Central memory CD8-positive, alpha-beta T cell (primary cell): ENCODE data around the gene TLR3.

Experiments used
- ATAC-seq: fragments of 150-1000 bp; cut with Tn5 transposase; replicated peaks from 2 replicates; pipeline ENCODE4 v1.10.0; 2022; ENCODE audit warnings: mild to moderate bottlenecking, moderate FRiP score, moderate number of reproducible peaks; ENCODE audit not compliant: poor library complexity, severe bottlenecking; ENCODE audit errors: extremely low read depth
- DNase-seq, 2 donors: peaks; one replicate each; pipeline ENCODE4 v3.0.0; 2021; ENCODE audit warnings: low spot score in 2 of 2
- H3K27ac Mint-ChIP-seq: one replicate; pipeline ENCODE4 v1.8.0; 2022; ENCODE audit warnings: low read depth, mild to moderate bottlenecking, moderate library complexity, mixed read lengths
- H3K27me3 Mint-ChIP-seq: one replicate; pipeline ENCODE4 v1.8.0; 2022; ENCODE audit warnings: mixed read lengths
- H3K36me3 Mint-ChIP-seq: one replicate; pipeline ENCODE4 v1.8.0; 2022; ENCODE audit warnings: mild to moderate bottlenecking, moderate library complexity, mixed read lengths; ENCODE audit not compliant: insufficient read depth
- H3K4me1 Mint-ChIP-seq: one replicate; pipeline ENCODE4 v1.8.0; 2022; ENCODE audit warnings: mixed read lengths
- H3K4me3 Mint-ChIP-seq: one replicate; pipeline ENCODE4 v1.8.0; 2022; ENCODE audit warnings: mild to moderate bottlenecking, moderate library complexity, mixed read lengths
- H3K9me3 Mint-ChIP-seq: one replicate; pipeline ENCODE4 v1.8.0; 2022; ENCODE audit warnings: mixed read lengths

The TLR3 gene

DNA sequence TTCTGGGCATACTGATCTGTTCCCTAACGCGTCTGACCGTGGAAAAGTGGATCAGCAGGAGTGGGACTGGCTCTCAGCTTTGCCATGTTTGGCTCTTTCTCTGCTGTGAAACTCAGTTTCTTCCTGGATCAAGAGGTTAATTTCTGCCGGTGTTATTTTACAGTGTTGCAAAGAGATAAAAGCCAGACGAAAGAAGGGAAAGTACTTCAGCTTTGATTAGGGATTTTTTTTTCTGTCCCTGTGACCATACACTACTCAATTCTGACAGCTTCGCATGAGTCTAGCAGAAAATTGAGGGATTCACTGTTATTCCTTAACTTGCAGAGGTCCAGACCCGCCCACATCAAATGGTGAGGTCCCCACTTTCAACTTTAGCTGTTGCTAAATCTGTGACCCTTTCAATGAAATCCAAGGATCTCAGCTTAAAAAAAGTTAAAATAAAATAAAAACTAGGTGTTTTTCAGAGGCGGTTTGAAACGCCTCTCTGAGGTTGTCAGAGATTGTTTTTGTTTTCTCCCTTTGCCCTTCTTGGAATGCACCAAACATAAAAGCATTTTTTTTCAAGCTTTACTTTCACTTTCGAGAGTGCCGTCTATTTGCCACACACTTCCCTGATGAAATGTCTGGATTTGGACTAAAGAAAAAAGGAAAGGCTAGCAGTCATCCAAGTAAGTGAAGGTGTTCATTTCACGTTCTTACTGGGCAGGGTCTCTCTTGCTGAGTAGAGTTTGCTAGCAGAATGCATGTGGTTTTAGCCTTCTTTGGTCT lies at the start of gene TLR3:
Gene TLR3 (plus strand): TSS at position 576 of the 768 bp plus-strand sequence. CDS start 7,464 bp downstream, outside the sequence.
- Mint-ChIP-seq H3K4me1 (peaks cover 14% of the 10 kb centered on the region), H3K27ac (peak within 1 kb of the TSS; percentile 62), H3K27me3 (peaks cover 5% of the 10 kb centered on the region), H3K36me3 (peaks cover 4% of the 10 kb centered on the region), H3K9me3 (no peaks in the 10 kb centered on the region), H3K4me3 (peak within 1 kb of the TSS; percentile 75)
- ATAC-seq (peak; percentile 26), DNase-seq (no peak)

DNA sequence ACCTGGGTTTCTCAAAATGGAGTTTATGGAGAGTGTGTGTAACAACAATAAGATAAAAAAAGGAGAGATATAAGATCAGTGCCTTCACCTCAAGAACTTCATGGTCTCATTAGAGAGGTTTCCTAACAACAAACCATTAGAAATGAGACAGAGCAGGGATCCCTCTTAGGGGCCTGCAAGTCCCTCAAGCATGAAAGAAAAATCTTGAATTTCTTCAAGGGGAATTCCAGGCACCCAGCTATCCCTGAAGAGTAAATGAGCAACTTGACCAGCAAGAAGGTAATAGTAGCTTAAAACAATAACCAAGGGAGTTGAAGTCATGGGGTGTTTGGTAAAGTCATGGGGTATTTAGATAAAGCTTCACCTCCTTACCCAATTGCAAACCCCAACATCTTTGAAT lies 49.7 kb upstream of the TLR3 start:
- peaks cover 62% of the 10 kb centered on the region for H3K27me3 Mint-ChIP-seq
- ATAC-seq (no peak), DNase-seq (no peak)
- H3K4me3 Mint-ChIP-seq = no peak overlapping the region
- no peaks in the 10 kb centered on the region for H3K4me1 Mint-ChIP-seq
- no peaks in the 10 kb centered on the region for H3K36me3 Mint-ChIP-seq
- no peak overlapping the region for H3K27ac Mint-ChIP-seq
- no peaks in the 10 kb centered on the region for H3K9me3 Mint-ChIP-seq

DNA sequence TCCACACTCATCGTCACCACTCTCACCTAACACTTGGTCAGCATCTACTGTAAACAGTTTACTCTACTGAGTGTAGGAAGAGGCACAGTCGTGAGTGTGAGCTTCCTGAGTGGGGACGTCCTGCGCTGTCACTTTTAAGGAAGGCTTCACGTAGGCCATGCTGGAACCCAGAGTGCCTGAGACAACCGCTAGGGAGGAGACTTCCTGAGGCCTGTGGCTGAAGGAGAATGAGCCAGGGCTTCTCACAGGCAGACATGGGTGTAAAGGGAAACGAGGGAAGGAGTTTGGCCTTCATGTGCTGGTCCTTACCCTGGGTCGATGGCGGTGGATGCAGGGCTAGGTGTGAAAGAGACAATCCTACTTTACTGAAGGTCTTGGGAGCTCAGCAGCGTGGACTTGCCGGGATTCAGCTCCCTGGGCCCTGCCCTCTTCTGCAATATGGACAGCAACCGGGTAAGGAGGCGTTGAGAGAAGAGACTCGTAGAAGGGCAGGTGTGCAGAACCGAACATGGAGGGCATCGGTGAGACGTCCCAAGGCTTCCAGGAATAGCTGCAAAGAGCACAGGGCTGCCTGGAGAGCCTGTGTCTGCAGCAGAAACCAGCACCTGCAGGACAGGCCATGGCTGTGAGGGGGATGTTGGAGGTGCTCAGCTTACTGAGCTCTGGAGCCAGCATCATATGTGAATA lies 48.7 kb upstream of the TLR3 start:
- H3K4me3 Mint-ChIP-seq = no peak overlapping the region
- no peaks in the 10 kb centered on the region for H3K36me3 Mint-ChIP-seq
- ATAC-seq (no peak), DNase-seq (no peak)
- no peaks in the 10 kb centered on the region for H3K9me3 Mint-ChIP-seq
- H3K4me1 Mint-ChIP-seq = no peaks in the 10 kb centered on the region
- H3K27ac Mint-ChIP-seq = no peak overlapping the region
- H3K27me3 Mint-ChIP-seq = peaks cover 62% of the 10 kb centered on the region

DNA sequence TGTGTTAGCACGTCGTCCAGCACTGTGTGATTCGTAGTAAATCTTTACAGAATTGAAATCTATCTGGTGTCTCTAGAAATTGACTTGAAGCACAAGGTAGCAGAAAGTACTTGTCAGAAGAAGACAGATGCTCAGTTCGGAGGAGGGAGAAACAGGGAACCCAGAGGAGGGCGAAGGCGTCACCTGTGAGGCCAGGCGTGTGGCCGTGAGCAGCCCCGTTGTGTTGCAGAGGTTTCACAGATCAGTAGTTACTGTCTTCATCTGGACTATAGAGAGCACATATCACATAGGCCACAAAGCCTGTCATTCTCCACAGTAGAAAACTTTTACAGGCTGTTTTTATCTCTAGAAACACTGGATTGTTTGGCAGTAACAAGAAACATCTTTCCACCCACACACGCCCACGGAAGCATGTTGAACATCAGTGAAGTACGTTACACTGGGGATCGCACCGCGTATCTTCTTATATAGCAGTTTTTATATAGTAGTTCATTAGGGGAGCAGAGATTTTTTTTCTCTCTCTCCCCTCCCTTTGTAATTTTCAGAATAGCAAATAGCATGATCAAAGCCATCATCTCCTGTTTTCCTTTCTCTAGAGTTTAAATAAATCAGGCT lies 48.1 kb upstream of the TLR3 start:
- Mint-ChIP-seq H3K9me3 (no peaks in the 10 kb centered on the region), H3K27me3 (peaks cover 61% of the 10 kb centered on the region), H3K36me3 (no peaks in the 10 kb centered on the region), H3K4me1 (no peaks in the 10 kb centered on the region), H3K4me3 (no peak overlapping the region), H3K27ac (no peak overlapping the region)
- DNase-seq = no peak
- ATAC-seq = no peak

DNA sequence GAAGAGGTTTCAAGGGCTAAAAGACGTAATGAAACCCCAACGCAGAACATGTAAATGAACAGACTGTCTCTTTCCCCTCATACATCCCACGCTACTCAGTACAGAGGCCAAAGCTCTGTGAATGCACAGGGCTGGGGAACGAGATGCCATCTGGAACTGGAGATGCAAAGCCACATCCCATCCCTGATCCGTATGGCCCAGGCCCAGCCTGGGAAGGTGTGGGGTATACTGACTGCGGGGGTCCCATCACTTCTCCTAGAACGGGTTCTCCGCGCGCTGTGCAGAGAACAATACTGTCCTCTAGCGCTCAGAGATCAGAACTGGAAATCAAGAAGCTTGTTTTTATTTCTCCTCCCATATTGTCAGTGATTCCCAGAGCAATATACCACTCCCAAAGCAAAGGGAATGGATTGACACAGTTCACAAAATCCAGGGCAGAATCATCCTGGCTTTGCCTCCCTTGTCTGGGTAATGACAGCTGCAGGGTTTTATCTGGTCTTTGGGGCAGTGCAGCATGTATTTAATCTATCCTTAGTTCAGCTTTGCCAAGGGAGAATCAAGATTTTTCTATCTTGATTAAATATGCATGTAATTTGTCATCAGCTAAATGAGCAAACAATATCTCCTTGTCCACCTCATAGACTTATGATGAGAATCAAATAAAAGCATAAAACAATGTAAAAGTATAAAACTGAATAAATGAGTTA lies 47.3 kb upstream of the TLR3 start:
- H3K4me3 Mint-ChIP-seq = no peak overlapping the region
- ATAC-seq (no peak), DNase-seq (no peak)
- no peaks in the 10 kb centered on the region for H3K9me3 Mint-ChIP-seq
- H3K27me3 Mint-ChIP-seq = peaks cover 65% of the 10 kb centered on the region
- H3K36me3 Mint-ChIP-seq = no peaks in the 10 kb centered on the region
- no peak overlapping the region for H3K27ac Mint-ChIP-seq
- H3K4me1 Mint-ChIP-seq = no peaks in the 10 kb centered on the region

DNA sequence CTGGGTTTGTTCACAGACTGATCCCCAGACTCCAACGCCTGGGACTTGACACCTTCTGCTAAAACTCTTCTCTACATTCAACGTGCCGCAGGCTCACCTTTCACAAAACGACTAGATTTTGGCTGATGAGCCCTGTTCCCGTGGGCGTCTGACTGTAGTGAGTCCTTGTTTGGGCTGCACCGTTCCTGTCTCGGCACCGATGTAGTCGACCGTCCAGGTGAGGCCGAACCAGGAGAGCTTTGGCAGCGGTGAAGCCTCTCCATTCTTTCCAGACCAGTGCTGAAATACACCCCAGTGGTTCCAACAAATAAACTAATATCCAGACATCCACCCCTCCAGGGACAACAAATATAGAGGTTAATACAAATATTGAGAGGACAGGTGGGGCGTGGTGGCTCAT lies 45.0 kb upstream of the TLR3 start:
- ATAC-seq = no peak
- H3K27ac Mint-ChIP-seq = no peak overlapping the region
- peaks cover 76% of the 10 kb centered on the region for H3K27me3 Mint-ChIP-seq
- no peak overlapping the region for H3K4me3 Mint-ChIP-seq
- no peak for DNase-seq
- no peaks in the 10 kb centered on the region for H3K4me1 Mint-ChIP-seq
- H3K9me3 Mint-ChIP-seq = no peaks in the 10 kb centered on the region
- H3K36me3 Mint-ChIP-seq = no peaks in the 10 kb centered on the region

DNA sequence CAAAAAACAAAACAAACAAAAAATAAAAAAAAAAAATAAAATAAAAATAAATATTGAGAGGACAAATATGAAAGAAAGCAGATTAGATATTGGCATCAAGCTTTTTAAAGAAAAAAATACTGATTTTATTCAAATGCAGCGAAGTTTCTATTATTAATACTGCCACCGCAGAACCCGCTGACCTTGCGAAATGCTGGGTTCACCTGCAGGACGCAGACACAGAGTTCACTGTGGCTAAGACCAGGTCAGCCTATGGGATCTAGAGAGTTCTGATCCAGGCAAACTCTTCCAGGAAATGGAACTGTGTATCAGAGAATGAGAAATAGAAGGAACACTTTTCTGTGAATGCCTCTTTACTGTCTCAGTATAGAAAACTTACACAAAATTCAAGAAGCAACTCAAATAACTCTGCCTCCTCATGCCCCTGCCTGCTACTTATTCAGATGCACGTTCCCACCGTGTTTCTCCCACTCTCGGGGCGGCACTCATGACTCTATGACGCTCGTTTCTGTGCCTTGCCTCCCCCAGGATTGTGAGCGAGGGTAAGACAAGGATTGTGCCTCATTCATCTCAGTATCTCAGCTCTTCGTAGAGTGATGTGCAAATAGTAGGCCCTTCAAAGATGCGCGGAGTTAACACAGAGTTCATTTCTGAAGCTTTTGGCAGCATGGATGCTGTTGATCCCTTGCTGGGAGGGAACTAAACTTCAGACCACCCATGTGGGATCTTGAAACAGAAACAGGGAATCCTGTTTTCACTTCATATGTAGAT lies 44.1 kb upstream of the TLR3 start:
- Mint-ChIP-seq H3K4me3 (no peak overlapping the region), H3K27ac (no peak overlapping the region), H3K4me1 (no peaks in the 10 kb centered on the region), H3K9me3 (no peaks in the 10 kb centered on the region), H3K27me3 (peaks cover 81% of the 10 kb centered on the region), H3K36me3 (no peaks in the 10 kb centered on the region)
- no peak for DNase-seq
- ATAC-seq = no peak

DNA sequence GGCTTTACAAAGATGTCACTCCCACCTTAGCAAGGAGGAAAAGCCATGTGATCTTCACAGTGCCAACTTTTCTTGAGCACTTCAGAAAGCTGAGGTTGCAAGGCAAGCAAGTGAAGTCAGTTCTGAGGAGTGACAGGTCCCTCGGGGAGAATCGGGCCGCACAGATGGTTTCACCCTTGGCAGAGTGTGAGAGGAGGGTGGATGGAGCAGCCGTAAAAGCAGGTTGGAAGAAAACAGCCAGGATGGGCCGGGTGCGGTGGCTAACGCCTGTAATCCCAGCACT lies 43.6 kb upstream of the TLR3 start:
- no peaks in the 10 kb centered on the region for H3K9me3 Mint-ChIP-seq

DNA sequence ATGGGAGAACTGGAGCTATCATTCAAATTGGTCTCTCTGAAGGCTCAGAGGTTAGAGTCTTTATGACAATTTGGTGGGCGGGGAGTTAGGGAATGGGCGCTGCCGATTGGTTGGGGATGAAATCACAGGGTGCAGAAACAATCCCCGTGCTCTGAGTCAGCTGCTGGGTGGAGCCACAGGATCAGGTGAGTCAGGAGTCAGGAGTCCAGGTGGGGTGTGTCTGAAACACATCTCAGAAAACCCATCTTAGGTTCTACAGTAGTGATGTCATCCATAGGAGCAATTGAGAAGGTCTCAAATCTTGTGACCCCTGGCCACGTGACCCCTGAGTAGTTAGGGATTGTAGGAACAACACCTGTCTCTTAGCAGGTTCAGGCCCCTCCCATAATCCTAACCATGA lies 41.6 kb upstream of the TLR3 start:
- H3K4me1 Mint-ChIP-seq = no peaks in the 10 kb centered on the region
- ATAC-seq = no peak

More for the DNA sequence above, 43.6 kb upstream of the TLR3 start:
- H3K27ac Mint-ChIP-seq = no peak overlapping the region
- no peak overlapping the region for H3K4me3 Mint-ChIP-seq
- H3K4me1 Mint-ChIP-seq = no peaks in the 10 kb centered on the region
- H3K27me3 Mint-ChIP-seq = peaks cover 81% of the 10 kb centered on the region
- DNase-seq = no peak
- no peaks in the 10 kb centered on the region for H3K36me3 Mint-ChIP-seq
- ATAC-seq = no peak

DNA sequence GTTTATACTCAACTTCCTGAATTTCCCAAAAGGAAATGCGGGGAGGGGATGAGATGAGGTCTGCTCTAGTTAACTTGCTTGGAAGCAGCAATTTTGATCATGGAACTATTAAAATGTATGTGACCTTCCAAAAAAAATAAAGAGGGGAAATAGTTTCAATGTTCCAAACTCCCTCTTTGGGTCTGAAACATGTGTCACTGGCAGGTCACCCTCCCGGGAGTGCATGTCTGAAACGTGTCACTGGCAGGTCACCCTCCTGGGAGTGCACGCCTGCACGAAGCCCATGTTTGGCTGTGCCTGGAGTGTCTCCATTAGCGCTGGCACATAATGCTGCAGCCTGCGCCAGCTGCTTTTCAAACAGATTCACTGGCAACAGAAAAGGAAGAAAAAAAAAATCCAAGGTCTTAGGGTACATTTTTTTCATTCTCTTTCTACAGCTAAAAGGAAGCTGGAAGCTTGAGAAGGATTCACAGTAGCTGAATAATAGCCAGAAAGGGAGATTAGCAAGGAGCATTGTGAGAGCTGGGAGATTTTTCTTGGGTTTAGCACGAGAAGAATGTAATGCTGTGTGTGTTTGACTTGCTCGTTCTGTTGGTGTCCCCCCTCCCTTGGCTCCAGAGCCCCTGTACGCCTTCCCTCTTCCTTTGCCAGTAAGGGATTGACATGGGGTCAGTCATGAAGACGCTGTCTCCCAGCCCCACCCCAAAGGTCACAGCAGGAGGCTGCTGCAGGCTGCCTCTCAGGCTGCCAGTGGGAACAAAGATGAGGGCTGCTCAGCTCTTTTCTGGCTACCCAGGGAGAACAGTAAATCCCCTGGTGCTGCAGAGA lies 39.2 kb upstream of the TLR3 start:
- Mint-ChIP-seq H3K4me1 (no peaks in the 10 kb centered on the region), H3K27ac (no peak overlapping the region), H3K9me3 (peaks cover 3% of the 10 kb centered on the region), H3K27me3 (peaks cover 75% of the 10 kb centered on the region), H3K36me3 (peaks cover 1% of the 10 kb centered on the region), H3K4me3 (no peak overlapping the region)
- ATAC-seq (no peak), DNase-seq (no peak)

More for the DNA sequence above, 41.6 kb upstream of the TLR3 start:
- no peak overlapping the region for H3K27ac Mint-ChIP-seq
- H3K9me3 Mint-ChIP-seq = no peaks in the 10 kb centered on the region
- DNase-seq = no peak
- no peak overlapping the region for H3K4me3 Mint-ChIP-seq
- H3K36me3 Mint-ChIP-seq = no peaks in the 10 kb centered on the region
- peaks cover 85% of the 10 kb centered on the region for H3K27me3 Mint-ChIP-seq

DNA sequence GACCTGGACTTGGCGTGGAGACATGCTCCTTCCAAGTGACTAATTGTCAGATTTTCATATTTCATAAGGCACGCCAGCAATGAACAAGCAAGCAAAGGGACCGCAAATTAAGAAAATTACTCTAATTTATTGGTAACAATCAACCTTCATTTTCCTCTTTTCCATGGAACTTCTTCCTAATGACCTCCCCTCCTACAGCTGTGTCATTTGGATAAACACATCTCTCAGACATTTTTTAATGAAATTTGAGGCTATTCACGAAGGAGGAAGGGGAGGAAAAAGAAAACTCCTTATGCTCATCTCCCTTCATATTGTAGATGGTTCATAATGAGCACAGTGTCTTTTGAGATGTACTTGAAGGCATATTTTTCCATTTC lies 38.6 kb upstream of the TLR3 start:
- peaks cover 1% of the 10 kb centered on the region for H3K36me3 Mint-ChIP-seq
- H3K27ac Mint-ChIP-seq = no peak overlapping the region
- peaks cover 69% of the 10 kb centered on the region for H3K27me3 Mint-ChIP-seq
- no peaks in the 10 kb centered on the region for H3K4me1 Mint-ChIP-seq
- ATAC-seq (no peak), DNase-seq (no peak)
- H3K4me3 Mint-ChIP-seq = no peak overlapping the region
- H3K9me3 Mint-ChIP-seq = peaks cover 6% of the 10 kb centered on the region
